ENCODE data around the gene PELI3.
"Not testable (repeated sequence)": the region's sequence is repeated elsewhere in the genome, so short reads cannot be mapped to it uniquely, and the experiment has no call there.

Gene PELI3

DNA sequence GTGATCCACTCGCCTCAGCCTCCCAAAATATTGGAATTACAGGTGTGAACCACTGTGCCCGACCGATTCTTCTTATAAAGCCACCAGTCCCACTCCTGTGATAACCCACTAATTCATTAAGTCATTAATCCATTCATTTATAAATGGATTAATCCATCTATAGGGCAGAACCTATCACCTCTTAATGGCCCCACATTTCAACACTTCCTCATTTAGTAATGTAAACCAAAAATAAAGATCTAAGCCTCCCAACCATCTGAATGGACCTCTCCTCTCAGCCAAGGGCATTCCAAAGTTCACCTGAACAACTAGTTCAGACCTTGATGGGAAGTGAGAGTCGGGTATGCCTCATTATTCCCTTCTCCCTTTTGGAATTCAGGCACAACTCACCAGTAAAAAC lies 18.2 kb upstream of the PELI3 start:
- no peak for DNase-seq (ENCODE audit: low spot score)

DNA sequence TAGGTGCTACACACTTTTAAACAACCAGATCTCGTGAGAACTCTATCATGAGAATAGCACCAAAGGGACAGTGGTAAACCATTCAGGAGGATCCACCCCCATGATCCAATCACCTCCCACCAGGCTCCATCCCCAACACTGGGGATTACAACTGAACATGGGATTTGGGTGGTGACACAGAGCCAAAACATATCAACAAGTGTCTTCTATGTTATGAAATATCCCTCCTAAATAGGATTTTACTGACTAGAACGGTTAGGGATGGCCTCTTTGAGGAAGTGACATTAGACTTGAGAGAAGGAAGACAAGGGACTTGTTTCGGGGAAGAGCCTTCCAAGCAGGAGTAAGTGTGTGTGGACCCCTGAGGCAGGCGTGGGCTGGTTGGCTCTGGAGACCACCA lies 16.1 kb upstream of the PELI3 start:
- DNase-seq (ENCODE audit: low spot score): no peak

DNA sequence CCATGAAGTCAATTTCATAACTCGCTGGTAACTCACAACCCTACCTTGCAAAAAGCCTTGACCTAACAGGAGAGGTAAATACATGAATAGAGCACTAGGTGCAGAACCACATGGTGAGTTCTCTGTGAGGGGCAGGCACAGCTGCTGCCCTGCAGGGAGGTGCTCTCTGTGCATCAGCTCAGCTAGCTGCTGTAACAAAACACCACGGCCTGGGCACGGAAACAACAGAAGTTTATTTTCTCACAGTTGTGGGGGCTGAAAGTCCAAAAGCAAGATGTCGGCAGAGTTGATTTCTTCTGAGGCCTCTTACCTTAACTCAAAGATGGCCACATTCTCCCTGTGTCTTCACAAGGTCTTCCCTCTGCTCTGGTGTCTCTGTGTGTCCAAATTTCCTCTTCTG lies 15.0 kb upstream of the PELI3 start:
- DNase-seq (ENCODE audit: low spot score): no peak

DNA sequence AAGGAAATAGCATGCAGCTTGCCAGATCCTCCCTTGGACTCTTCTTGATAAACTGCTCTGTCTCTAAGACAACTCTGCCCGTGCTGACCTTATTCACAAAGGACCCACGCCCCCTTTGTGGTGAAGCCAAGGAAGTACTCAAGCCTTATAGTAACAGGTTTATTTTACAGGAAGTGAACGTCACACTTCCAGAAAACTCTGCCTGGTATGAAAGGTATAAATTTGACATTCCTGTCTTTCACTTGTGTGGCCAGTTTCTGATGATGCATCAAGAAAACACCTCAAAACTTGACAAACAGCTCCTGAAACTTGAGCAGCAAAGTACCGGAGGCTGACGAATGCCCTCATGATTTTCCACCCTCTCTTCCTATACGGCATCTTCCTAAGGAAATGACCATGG lies 12.5 kb upstream of the PELI3 start:
- no peak for DNase-seq (ENCODE audit: low spot score)

DNA sequence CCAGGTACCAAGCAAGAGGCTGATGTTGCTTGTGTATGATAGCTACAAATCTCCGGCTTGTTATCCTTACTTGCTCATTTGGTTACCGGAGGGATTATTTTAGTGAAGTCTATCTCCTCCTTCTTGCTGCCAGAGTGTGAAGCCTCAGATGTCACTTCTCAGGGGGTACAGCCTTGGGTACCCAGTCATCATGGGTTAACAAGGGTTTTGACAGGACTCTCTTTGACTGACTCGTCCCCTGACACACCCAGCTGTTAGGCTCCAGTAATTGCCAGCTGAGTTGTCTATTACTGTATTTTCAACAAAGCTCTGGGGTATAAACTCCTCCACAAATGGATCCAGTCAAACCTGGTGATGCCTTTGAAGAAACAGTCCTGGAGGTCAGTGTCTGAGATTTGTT lies 11.9 kb upstream of the PELI3 start:
- DNase-seq (ENCODE audit: low spot score): no peak

DNA sequence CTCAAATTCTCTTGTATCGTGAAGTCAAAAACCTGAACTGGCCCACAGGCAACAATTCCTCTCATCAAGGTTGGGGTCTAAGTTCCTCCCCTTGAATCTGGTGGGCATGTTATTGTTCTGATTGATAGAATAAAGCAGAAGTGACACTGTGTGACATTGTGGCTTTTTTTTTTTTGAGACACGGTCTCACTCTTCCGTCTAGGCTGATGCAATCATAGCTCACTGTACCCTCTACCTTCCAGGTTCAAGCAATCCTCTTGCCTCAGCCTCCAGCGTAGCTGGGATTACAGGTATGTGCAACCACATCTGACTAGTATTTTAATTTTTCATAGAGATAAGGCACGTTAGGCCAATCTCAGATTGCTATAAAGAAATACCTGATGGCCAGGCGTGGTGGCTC lies 8.9 kb upstream of the PELI3 start:
- DNase-seq (ENCODE audit: low spot score): no peak

DNA sequence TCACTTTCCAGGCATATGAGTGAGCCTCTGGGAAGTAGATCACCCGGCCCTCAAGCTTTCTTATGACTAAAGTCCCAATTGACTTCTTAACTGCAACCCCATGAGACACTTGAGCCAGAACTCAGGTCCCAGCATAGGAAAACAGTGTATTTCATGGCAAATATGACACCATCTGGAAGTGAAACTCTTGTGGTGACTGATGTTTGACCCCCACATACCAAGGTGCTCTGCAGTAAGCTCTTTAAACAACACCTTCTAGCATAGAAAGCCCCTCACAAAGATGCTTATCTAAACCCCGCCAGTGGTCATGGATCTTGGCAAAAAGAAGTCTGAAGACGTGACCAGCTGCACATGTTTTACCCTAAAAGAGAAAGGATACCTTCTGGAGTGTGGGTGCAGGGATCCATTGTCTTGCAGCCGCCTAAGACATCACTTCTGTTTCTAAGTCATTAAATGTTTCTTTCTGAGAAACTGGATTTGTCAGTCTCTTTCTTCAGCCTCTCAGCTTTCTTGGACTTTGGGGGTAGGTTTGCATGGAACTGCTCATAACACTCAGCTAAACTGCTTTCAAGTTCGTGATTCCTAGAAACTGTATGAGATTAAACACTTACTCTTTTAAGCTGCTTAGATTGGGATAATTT lies 7.4 kb upstream of the PELI3 start:
- DNase-seq (ENCODE audit: low spot score): no peak

DNA sequence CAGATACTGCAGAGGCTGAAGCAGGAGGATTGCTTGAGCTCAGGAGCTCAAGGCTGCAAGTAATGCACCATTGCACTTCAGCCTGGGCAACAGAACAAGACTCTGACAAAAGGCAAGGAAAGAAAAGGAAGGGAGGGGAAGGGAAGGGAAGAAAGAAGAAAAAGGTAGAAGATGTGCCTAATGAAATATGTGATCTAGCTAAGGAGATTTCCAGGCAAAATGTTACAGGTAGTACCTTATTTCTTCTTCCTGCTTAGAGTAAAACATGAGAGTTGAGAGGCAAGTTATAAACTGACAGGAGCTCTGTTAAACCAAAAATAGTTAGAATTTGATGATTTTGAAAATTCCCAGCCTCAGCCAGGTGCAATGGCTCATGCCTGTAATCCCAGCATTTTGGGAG lies 4.7 kb upstream of the PELI3 start:
- no peak for DNase-seq (ENCODE audit: low spot score)

DNA sequence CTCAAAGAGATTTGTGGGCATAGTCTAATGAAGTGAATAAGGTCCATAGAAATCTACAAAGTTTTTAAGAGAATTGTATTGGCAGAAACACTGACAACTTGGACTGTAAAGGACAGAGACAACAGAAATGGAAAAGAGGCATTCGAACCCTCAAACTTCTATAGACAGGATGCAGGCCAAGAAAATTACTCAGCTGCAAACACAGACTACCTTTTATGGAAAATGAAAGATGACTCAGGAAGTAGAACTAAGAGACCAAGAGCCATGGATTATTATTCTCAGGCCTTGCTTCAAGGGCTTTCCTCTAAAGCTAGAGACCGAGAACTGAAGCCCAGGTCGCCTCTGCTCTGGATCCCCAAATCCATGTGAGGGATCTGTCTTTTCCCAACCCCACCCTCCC lies 3.8 kb upstream of the PELI3 start:
- no peak for DNase-seq (ENCODE audit: low spot score)

DNA sequence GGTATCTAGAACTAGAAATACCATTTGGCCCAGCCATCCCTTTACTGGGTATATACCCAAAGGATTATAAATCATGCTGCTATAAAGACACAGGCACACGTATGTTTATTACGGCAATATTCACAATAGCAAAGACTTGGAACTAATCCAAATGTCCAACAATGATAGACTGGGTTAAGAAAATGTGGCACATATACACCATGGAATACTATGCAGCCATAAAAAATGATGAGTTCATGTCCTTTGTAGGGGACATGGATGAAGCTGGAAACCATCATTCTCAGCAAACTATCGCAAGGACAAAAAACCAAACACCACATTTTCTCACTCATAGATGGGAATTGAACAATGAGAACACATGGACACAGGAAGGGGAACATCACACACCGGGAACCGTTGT lies 2.6 kb upstream of the PELI3 start:
- not testable (repeated sequence) for DNase-seq (ENCODE audit: low spot score)

DNA sequence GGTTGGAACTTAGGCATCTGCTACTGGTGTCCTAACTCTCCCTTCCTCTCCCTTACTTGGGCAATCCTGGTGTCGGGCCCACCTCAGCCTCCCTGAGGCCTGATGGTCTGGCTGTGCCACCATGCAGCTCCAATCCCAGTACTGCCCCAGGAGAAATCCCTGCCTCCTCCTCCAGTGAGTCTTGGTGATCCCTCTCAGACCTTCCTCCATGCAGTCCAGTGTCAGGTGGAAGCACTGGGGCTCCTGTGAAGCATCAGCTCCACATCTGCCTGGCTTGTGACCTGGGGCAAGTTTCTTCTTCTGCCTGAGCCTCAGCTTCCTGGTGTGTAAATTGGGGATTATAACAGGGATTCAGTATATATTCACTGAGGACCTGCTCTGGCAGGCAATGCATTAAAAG lies 1.8 kb upstream of the PELI3 start:
- DNase-seq (ENCODE audit: low spot score): no peak

DNA sequence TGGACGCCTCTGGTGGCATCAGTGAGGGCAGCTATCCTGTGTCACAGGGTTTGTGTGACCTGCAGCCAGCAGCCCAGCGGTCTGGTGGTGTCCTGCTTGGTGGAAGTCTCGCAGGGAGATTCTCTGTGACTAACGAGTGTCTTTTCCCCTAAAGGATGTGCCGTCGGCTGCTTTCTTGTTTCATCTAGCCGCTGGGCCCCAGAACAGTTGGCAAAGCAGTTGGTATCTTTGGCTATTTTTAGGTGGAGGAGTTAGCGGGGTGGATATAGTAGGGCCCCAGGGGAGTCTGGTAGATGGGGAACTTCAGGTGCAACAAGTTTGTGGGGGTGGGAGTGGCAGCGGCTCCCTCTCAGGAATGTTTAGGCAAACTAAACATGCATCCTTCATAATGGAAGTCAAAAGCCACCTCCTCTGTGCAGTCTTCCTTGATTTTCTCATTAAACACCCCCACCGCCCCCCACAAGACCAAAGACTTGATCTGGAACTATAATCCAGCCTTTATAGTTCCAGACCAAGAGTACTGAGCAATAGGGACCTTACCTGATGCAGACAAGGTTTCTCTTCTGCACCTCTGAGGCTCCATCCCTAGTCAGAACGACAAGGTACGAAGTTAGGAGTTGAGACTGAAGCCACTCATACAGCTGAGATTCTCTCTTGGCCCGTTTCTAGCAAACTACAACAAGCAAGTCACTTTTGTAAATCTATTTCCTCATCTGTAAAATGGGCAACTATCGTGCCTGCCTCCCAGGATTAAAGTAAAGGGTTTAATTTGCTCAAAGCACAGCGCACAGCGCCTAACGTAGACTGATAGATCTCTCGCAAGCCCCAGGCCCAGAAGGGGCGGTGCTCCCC lies 1.1 kb upstream of the PELI3 start:
- no peak for DNase-seq (ENCODE audit: low spot score)

DNA sequence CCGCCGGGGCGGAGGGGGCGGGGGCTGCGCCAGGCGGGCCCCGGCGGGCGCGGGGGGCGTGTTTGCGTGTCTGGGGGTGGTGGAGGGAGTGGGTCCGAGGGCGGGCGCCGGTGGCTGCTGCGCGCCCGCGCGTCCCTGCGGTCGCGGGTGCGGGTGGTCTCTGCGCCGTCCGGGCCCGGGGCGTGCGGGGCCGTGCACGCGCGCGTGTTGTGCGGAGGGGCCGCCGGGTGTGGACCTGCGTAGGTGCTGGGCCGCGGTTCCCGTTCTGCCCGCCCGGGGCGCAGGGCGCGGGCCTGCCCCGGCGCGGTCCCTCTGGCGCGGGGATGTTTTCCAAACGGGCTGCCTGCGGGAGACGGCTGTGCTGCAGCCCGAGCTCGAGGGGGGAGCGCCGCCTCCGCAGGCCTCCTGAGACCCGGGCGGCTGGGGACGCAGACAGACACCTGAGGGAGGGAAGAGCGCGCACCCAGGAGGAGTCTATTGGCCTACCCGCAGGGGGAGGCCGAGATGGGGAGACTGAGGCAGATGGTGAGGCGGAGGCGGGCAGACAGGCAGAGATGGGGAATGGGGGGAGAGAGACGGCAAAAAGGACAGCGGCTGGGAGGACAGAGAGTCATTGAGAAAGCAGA lies 442 bp downstream of the PELI3 start:
- DNase-seq (ENCODE audit: low spot score): no peak

DNA sequence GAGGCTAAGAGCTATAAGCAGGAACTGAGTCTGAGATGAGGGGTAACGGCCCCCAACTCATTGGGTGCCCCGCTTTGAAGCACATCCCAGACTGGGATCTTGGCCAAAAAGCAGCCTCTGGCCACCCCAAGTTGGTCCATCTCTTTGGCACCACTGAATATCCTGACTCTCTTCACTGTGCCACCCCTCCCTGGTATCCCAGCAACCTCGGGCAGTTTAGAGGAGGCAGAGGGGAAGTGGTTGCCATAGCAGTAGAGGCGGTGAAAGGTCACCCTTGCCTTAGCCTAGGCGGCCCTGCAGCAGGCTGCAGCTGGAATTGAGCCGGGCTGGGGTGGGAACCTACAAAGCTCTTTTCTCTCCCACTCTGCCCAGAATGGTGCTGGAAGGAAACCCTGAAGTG lies 1.1 kb downstream of the PELI3 start:
- no peak for DNase-seq (ENCODE audit: low spot score)

DNA sequence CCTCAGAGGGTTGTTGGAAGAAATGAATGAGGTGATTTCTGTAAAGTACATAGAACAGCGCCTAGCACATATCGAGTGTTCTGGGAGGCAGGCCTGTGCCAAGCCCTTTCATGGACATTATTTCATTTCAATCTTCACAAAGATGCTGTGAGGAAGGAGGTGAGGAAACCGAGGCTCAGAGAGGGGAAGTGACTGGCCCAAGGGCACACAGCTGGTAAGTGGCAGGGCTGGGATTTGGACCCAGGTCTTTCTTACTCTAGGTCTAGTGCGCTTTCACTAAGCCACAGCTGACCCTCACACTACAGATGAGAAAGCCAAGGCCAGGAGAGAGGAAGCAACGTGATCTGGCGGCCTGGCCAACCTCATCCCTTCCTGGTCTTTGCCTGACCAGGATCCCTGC lies 2.0 kb downstream of the PELI3 start:
- no peak for DNase-seq (ENCODE audit: low spot score)

DNA sequence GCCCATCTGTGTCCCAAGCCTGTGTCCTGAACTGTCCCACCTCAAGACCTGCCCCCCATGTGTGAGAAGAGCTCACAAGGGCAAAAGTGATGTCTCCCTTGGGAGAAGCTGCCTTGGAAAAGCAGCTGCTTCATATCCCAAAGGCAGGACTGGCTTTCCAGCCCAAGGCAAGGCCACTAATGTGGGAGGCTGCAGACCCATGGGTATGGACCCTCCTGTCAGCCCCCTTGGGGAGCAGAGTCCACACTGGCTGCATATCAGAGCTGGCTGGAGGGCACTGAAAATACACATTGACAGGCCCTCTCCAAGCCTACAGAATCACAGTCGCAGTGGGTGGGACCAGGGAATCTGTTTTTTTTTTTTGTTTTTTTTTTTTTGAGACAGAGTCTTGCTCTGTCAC lies 2.7 kb downstream of the PELI3 start:
- DNase-seq (ENCODE audit: low spot score): no peak

DNA sequence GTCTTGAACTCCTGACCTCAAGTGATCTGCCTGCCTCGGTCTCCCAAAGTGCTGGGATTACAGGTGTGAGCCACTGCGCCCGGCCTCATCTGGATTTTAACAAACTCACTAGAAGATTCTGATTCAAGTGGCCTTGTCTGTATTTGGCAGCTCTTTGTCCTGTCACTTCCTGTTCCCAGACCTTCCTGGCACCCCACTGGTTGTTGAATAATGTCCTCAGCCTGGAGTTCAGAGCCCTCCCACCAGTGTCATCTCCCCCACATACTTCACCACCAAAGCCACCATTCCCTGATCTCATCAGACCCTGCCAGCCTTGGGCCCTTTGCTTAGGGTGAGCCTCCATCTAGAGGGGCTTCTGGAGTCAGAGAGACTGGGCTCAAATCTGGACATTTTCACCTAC lies 3.3 kb downstream of the PELI3 start:
- no peak for DNase-seq (ENCODE audit: low spot score)

DNA sequence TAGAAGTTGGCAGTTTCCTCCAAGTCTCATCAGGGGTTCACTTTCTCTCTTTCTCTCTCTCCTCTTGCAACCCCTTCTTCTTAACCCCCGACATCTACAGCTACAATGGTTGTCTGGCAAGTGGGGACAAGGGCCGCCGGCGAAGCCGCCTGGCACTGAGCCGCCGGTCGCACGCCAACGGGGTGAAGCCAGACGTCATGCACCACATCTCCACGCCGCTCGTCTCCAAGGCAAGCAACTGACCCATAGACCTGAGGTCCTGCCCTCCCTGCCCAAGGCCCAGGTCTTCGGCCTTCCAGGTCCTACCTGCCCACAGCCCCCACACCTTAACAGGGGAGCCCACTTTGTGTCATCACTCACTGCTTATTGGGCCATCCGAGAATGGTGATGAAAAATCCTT lies 4.4 kb downstream of the PELI3 start:
- no peak for DNase-seq (ENCODE audit: low spot score)

DNA sequence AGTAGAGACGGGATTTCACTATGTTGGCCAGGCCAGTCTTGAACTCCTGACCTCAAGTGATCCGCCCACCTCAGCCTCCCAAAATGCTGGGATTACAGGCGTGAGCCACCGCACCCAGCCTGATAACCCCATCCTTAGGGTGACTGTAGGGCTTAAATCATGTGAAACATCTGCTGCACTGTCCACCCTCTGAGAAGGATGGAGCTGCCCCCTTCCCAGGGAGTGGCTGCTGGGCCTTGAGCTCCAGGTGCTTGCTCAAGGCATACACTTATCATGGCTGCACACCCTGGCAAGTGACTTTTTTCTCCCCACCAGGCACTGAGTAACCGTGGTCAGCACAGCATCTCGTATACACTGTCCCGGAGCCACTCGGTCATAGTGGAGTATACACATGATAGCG lies 5.3 kb downstream of the PELI3 start:
- DNase-seq (ENCODE audit: low spot score): no peak

DNA sequence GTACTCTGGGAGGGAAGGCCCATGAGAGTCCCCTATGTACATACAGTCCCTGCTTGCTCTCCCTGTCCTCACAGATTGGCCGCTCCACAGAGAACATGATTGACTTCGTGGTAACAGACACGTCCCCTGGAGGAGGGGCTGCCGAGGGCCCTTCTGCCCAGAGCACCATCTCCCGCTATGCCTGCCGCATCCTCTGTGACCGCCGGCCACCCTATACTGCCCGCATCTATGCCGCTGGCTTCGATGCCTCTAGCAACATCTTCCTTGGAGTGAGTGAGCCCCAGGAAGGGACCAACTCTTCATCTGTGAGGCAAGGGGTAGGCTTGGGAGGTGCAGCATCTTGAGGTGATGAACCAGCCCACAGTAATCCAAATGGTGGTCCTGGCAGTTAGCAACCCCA lies 6.5 kb downstream of the PELI3 start:
- no peak for DNase-seq (ENCODE audit: low spot score)

DNA sequence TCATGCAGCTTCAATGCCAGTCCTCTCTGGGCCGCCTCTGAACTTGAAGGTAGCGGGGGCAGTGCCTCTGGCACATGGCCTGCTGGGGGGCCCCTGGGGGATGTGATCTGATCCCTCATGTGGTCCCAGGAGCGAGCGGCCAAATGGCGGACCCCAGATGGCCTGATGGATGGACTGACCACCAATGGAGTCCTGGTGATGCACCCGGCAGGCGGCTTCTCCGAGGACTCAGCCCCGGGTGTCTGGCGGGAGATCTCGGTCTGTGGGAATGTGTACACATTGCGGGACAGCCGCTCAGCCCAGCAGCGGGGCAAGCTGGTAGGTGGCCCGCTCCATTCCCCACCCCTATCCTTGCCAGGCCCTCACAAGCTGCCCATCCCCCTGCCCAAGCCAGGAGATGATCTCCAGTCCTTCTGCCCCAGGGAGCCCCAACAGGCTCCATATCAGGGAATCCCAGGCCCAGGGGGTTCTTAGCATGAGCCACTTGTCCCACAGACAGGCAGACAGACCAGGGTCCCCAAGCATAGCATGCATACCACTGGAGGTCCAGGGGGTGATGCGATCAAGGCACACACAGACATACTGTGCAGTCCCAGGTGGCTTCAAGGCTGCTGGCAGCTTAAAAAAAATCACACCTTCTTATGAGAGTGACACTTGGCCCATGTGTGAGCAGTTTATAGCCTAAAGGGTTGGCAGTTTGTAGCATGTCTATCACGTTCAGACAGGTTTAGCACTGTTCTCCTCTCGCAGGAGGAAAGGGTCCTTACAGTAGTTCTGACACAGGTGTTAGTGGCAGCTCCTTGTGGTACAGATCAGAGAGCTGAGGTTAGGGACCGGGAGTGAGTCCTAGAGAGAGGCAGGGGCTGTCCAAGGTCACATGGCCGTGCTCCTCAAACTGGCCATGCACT lies 7.2 kb downstream of the PELI3 start:
- no peak for DNase-seq (ENCODE audit: low spot score)

Data from left forelimb (tissue), 1 donor.